Endometrial microvascular endothelial cells (primary cell): ENCODE results near the gene NDFIP1. TPM values are rescaled to one million over a fixed set of nuclear protein-coding genes. Genes with fewer than 3 reads are reported as not detected.
"Not testable (repeated sequence)": the region's sequence is repeated elsewhere in the genome, so short reads cannot be mapped to it uniquely, and the experiment has no call there.

Experiments used
- in situ Hi-C: cut with HindIII; loops from 2 replicates; pipeline ENCODE4 v1.10.0; 2017; ENCODE audit warnings: low sequenced_read_pairs, low pct_unique_long_range_greater_than_20kb; ENCODE audit errors: inconsistent ontology term
- total RNA-seq: library from RNA; depleted of rRNA; stranded (reverse); fragments of >200 nt; gene quantifications from one replicate; pipeline ENCODE4 v1.2.3, GENCODE V29; 2015; ENCODE audit errors: inconsistent ontology term

NDFIP1 gene
- total RNA-seq, 1 donor from 2014 or later, result 62.1 TPM

- in situ Hi-C loops, result not testable (repeated sequence)
These were observed 19.6 kb upstream of the NDFIP1 start for GRCh38 chr5:142088855-142089479.

GRCh38 chr5:142091012-142091411 is 17.6 kb upstream of the NDFIP1 start:
- in situ Hi-C loops, result no loop called here

DNA sequence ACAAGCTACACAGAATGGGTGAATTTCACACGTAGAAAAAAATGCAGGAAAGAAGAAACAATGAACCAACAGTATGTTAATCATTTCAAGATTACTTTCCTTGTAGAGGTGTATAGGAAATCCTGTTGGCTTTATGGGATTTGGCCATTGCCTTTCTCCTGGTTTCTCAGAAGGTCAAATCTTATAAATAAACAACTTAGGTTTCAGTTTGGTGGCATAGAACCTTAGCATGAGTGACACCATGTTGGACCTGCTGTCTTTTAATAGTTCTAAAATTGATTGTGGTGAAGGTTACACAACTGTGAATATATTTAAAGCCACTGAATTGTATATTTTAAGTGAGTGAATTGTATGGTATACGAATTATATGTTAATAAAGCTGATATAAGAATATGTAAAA is 16.7 kb upstream of the NDFIP1 start:
- in situ Hi-C loops, result no loop called here

DNA sequence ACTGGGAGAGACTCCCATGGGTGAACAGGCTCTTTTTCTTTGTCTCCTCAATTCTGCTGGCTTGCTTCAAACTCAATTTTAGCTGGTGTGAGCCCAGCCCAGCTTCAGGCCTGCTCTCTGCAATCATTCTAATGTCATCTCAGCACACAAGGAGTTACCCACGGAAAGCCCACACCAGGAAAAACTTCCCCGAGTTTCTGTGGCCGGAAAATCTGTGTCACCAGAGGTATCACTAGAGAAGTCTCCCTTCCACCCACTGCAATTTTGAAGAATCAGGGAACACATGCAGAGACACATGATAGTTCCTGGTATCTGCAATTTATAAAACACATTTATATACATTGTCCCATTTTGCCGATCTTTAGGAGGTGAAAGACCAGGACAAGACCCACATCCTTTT is 13.5 kb upstream of the NDFIP1 start:
- in situ Hi-C loops, result no loop called here

DNA sequence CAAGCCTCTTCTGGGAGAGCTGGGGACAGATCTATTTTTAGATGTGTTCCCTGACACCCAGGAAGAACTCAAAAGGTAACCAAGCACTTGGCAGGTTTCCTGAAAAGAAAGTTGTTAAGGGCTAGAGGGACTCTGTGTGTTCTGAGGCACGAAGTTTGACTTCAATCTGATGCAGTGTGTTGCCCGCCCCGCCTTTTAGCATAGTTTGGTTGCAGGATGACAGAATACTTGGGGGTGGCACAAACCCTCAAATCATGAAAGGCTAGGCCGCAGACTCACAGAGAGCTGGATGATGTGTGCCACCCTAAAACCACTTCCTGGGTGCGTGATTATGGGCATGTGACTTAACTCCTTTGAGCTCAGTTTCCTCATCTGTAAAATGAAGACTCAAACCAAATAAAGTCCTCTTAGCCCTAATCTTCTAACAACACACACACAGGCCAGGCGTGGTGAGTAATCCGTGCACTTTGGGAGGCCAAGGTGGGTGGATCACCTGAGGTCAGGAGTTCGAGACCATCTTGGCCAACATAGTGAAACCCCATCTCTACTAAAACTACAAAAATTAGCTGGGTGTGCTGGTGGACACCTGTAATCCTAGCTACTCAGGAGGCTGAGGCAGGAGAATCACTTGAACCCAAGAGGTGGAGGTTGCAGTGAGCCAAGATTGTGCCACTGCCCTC is 12.8 kb upstream of the NDFIP1 start:
- in situ Hi-C loops, result no loop called here

DNA sequence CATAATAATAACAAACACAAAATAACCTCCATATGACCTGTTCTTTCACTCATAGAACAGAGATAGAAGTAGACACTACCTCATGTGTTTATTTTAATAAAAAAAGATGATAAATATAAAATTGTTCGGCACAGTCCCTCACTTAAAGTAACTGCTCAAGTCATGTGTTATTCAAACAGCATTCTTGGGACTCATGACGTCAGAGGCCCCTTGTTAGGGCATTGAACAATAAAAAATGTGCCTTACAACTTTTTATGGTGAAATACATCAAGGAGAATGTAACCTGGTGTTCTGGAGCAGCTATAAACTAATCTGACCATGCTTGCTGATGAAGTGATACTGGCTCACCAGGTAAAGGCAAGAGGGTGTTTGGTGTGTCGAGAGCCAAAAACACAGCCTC is 12.2 kb upstream of the NDFIP1 start:
- in situ Hi-C loops, result no loop called here

GRCh38 chr5:142097681-142098080 is 10.9 kb upstream of the NDFIP1 start:
- in situ Hi-C loops, result no loop called here

GRCh38 chr5:142098275-142098674 is 10.3 kb upstream of the NDFIP1 start:
- in situ Hi-C loops, result no loop called here

- in situ Hi-C loops, result no loop called here
These were observed 9.6 kb upstream of the NDFIP1 start for GRCh38 chr5:142098931-142099330.

- in situ Hi-C loops, result no loop called here
These were observed 8.3 kb upstream of the NDFIP1 start for GRCh38 chr5:142100307-142100706.

DNA sequence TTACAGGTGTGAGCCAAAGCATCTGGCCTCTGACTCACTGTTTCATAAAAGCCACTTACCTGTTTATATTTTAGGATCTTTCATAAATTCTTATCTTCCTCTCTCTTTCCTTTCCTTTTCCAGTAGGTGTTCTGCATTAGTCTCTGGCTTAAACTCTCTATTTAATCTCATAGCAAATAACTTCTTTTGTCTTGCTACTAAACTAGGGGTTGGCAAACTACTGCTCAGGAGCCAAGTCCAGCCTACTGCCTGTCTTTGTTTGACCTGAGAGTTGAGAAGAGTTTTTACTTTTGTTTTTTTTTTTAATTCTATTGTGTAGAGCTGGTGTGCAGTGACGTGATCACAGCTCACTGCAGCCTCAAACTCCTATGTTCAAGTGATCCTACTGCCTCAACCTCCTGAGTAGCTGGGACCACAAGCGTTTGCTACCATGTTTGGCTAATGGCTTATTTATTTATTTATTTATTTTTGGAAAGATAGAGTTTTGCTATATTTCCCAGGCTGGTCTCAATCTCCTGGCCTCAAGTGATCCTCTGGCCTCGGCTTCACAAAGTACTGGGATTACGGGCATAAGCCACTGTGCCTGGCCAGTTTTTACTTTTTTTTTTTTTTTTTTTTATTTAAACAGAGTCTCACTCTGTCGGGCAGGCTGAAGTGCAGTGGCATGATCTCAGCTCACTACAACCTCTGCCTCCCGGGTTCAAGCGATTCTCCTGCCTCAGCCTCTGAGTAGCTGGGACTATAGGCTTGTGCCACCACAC is 5.4 kb upstream of the NDFIP1 start:
- in situ Hi-C loops, result no loop called here

- in situ Hi-C loops, result no loop called here
These were observed 4.1 kb upstream of the NDFIP1 start for GRCh38 chr5:142104491-142104890.

- in situ Hi-C loops, result no loop called here
These were observed 2.5 kb upstream of the NDFIP1 start for GRCh38 chr5:142106061-142106460.

DNA sequence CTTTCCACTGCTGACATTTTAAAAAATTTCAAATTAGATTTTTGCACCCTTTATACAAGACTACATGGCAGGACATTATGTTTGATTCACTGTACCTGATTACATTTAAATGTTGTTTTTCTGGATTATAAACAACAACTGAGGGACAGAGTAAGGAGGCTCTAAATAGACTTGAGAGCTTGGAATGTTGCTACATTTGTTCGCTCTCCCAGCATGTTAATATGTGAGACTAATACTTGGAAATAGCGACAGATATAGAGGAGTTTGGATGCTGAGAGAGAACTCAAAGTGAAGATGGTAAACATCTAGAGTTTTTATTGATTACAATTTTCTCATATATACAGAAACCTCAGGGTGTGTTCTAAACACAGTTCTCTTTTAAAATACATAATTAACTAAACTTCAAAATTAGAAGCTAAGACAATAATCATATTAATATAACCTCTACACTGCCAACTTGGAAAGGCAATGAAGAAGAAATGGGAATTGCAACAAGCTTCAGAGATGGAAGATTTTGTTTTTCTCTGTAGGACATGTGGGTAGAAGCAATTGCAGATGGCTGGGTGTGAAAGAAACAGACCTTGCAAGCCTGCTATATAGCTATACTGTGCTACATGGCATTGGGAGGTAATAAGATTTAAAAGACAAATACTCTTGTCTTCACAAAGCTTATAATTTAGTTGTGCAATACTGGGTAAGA is 1.4 kb upstream of the NDFIP1 start:
- in situ Hi-C loops, result no loop called here

DNA sequence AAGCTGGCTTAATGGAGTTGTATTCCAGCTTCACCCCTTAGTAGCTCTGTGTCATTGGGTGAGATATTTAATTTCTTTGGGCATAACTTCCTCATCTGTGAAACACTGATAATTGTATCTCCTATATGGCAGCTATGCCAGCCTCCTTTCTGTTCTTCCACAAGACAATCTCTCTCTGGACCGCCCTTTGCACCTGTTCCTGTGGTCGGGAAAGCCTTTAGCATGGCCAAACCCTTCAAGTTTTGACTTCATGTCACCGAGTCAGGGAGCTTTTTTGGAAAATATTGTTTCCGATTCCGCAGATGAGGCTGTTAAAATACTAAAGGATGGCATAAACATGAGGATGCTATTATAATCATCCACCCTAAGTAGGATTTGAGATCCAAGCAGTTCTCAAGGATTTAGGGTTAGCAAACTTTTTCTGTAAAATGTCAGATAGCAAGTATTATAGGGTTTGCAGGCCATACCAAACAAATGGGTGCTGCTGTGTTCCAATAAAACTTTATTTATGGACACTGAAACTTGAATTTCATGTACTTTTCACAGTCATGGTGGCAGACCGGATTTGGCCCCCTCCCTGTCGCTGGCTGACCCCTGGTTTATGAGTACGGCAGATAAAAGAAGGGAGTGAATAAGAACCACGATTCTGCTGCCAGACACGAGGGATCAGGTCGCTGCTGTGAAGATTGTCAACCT is 695 bp upstream of the NDFIP1 start:
- in situ Hi-C loops, result no loop called here

GRCh38 chr5:142109331-142110045 is 909 bp downstream of the NDFIP1 start:
- in situ Hi-C loops, result no loop called here

GRCh38 chr5:142110046-142110531 is 1.5 kb downstream of the NDFIP1 start:
- in situ Hi-C loops, result no loop called here

- in situ Hi-C loops, result no loop called here
These were observed 2.6 kb downstream of the NDFIP1 start for GRCh38 chr5:142110988-142111687.
